A549 treated with AZD9567 at 1 μM for 4 hours (cell line): ENCODE data around the gene RPL12. TPM values are rescaled to one million over a fixed set of nuclear protein-coding genes. Genes with fewer than 3 reads are reported as not detected.

Experiments
- total RNA-seq: library from RNA; stranded (reverse); fragments of 200-300 nt; extraction: Qiagen RNA extraction; gene quantifications from 5 replicates; pipeline ENCODE4 v1.2.3, GENCODE V29; 2022; ENCODE audit not compliant: insufficient read depth

RPL12 gene
- total RNA-seq: 2,641 to 2,873 TPM (median 2,840 TPM) in 5 replicates

GRCh38 chr9:127450830-127451607, at the start of gene RPL12, which contains the start of gene LRSAM1:
Gene RPL12, minus strand, starts transcription at chr9:127451406. Its CDS starts 89 bp downstream, at chr9:127451317.
Gene LRSAM1, plus strand, starts transcription at chr9:127451510. Its CDS starts 3,018 bp downstream, at chr9:127454528.

GRCh38 chr9:127423934-127424675, 27.1 kb downstream of the RPL12 start, which contains the start of gene ZNF79:
Gene ZNF79, plus strand, starts transcription at chr9:127424382. Its CDS starts 406 bp downstream, at chr9:127424788.

Other genes with a start within 250 kb of the RPL12 start
- 1.7 to 3.0 TPM (median 2.8 TPM) in 4 of 5 replicates, not detected in the other for gene GARNL3, start 186.6 kb downstream of the RPL12 start, total RNA-seq
- 15.8 to 18.1 TPM (median 16.8 TPM) in 5 replicates for gene SLC2A8, start 54.2 kb downstream of the RPL12 start, total RNA-seq
- gene ZNF79, start 27.0 kb downstream of the RPL12 start, total RNA-seq: 6.3 to 9.0 TPM (median 7.1 TPM) in 5 replicates
- gene LRSAM1, start 104 bp upstream of the RPL12 start, total RNA-seq: 5.3 to 10.8 TPM (median 10.0 TPM) in 5 replicates
- gene STXBP1, start 160.9 kb upstream of the RPL12 start, total RNA-seq: 16.1 to 20.8 TPM (median 19.9 TPM) in 5 replicates